Thoracic aorta (tissue), 2 donors: Measurements from ENCODE around the gene LBH. TPM values are rescaled to one million over a fixed set of nuclear protein-coding genes. Genes with fewer than 3 reads are reported as not detected.

ENCODE experiments used
- ATAC-seq: fragments of 150-250 bp; one replicate; pipeline ENCODE4 v1.8.0; 2017; ENCODE audit warnings: low read depth; ENCODE audit not compliant: insufficient number of reproducible peaks, low FRiP score
- DNase-seq: peaks from one replicate; pipeline ENCODE4 v3.0.0-alpha.2; 2020; ENCODE audit warnings: low spot score
- H3K27ac ChIP-seq, 2 donors: fragments of 200-600 bp; sonication (generic); 1 replicate in 1 of 2; 2 replicates in 1 of 2; pipeline ENCODE4 v1.5.1; 2016; ENCODE audit warnings: mild to moderate bottlenecking in 2 of 2, moderate library complexity in 2 of 2
- H3K27me3 ChIP-seq: fragments of 200-600 bp; sonication (generic); replicated peaks from 2 replicates; pipeline ENCODE4 v1.6.0; 2016; ENCODE audit warnings: mild to moderate bottlenecking; ENCODE audit not compliant: insufficient read depth
- H3K36me3 ChIP-seq: fragments of 200-600 bp; sonication (generic); one replicate; pipeline ENCODE4 v1.5.1; 2016
- H3K4me1 ChIP-seq, 2 donors: fragments of 200-600 bp; sonication (generic); 1 replicate in 1 of 2; 2 replicates in 1 of 2; pipeline versions ENCODE4 v1.5.1 to v1.6.0; 2016; ENCODE audit warnings: low read depth in 2 of 2, mild to moderate bottlenecking in 1 of 2; ENCODE audit not compliant: control insufficient read depth in 1 of 2
- H3K4me3 ChIP-seq: fragments of 200-600 bp; sonication (generic); 2 replicates; pipeline ENCODE4 v1.5.1; 2016; ENCODE audit warnings: mild to moderate bottlenecking
- H3K9me3 ChIP-seq: fragments of 200-600 bp; sonication (generic); 2 replicates; pipeline ENCODE4 v1.5.1; 2016
- CTCF ChIP-seq: fragments of 200-600 bp; sonication (generic); IDR thresholded peaks from one replicate; pipeline ENCODE4 v1.5.1; 2019; ENCODE audit warnings: antibody characterized with exemption
- total RNA-seq, 2 donors: library from RNA; depleted of rRNA; stranded (reverse); fragments of >200 nt; gene quantifications; one replicate each; pipeline versions ENCODE4 v1.1.0 to v1.2.3, GENCODE V29; 2016

The LBH gene
- total RNA-seq, 2 donors from 2014 or later = 121 to 210 TPM

- no peaks in the 10 kb centered on the region for H3K27me3 ChIP-seq
- peaks cover 4% of the 10 kb centered on the region for H3K36me3 ChIP-seq
- H3K4me1 ChIP-seq = peaks cover 71 to 83% of the 10 kb centered on the region in 2 donors
- H3K27ac ChIP-seq = peak overlapping the region; percentile 92 to 96
- no peak for TF ChIP-seq CTCF
- no peak for ATAC-seq
- no peaks in the 10 kb centered on the region for H3K9me3 ChIP-seq
- peak overlapping the region; percentile 99 for H3K4me3 ChIP-seq
- no peak for DNase-seq
Measured at GRCh38 chr2:30237966-30238800, 6.8 kb downstream of the LBH start.

GRCh38 chr2:30239308-30239985 lies 8.1 kb downstream of the LBH start:
- Histone ChIP-seq H3K27me3 (no peaks in the 10 kb centered on the region), H3K9me3 (no peaks in the 10 kb centered on the region), H3K4me1 (peaks cover 73 to 92% of the 10 kb centered on the region in 2 donors), H3K36me3 (peaks cover 4% of the 10 kb centered on the region), H3K4me3 (peak overlapping the region; percentile 24), H3K27ac (peak overlapping the region; percentile 92 to 96)
- ATAC-seq = peak; percentile 85
- TF ChIP-seq CTCF = peak; percentile 95
- DNase-seq = no peak

- Histone ChIP-seq H3K9me3 (no peaks in the 10 kb centered on the region), H3K4me3 (peak overlapping the region; percentile 24), H3K27ac (peak overlapping the region; percentile 92 to 96), H3K4me1 (peaks cover 68 to 89% of the 10 kb centered on the region in 2 donors), H3K36me3 (peaks cover 4% of the 10 kb centered on the region), H3K27me3 (no peaks in the 10 kb centered on the region)
- DNase-seq = no peak
- no peak for TF ChIP-seq CTCF
- ATAC-seq = no peak
Measured at GRCh38 chr2:30239986-30240752, 8.8 kb downstream of the LBH start.

- DNase-seq = no peak
- no peaks in the 10 kb centered on the region for H3K9me3 ChIP-seq
- no peak overlapping the region for H3K27ac ChIP-seq
- no peak overlapping the region for H3K4me3 ChIP-seq
- H3K27me3 ChIP-seq = no peaks in the 10 kb centered on the region
- TF ChIP-seq CTCF = no peak
- H3K4me1 ChIP-seq = peaks cover 41 to 78% of the 10 kb centered on the region in 2 donors
- ATAC-seq = no peak
- H3K36me3 ChIP-seq = peaks cover 4% of the 10 kb centered on the region
Measured at GRCh38 chr2:30243231-30243630, 11.9 kb downstream of the LBH start.

GRCh38 chr2:30245364-30245763 lies 14.0 kb downstream of the LBH start:
- no peak for DNase-seq

More at GRCh38 chr2:30245364-30245763, 14.0 kb downstream of the LBH start:
- no peak overlapping the region for H3K4me3 ChIP-seq
- ATAC-seq = no peak
- no peaks in the 10 kb centered on the region for H3K27me3 ChIP-seq
- no peaks in the 10 kb centered on the region for H3K9me3 ChIP-seq
- H3K27ac ChIP-seq = no peak overlapping the region
- no peaks in the 10 kb centered on the region for H3K36me3 ChIP-seq
- H3K4me1 ChIP-seq = peaks cover 35 to 76% of the 10 kb centered on the region in 2 donors
- no peak for TF ChIP-seq CTCF
